ENCODE measurements around the gene TRAPPC6A. TPM values are rescaled to one million over a fixed set of nuclear protein-coding genes. Genes with fewer than 3 reads are reported as not detected.

Gene TRAPPC6A
- total and polyA plus RNA-seq, 2 of the 13 experiments (the other 11 are each of a cell fraction or from before 2014, with no cell fraction given), result 6.5 to 21.0 TPM

DNA sequence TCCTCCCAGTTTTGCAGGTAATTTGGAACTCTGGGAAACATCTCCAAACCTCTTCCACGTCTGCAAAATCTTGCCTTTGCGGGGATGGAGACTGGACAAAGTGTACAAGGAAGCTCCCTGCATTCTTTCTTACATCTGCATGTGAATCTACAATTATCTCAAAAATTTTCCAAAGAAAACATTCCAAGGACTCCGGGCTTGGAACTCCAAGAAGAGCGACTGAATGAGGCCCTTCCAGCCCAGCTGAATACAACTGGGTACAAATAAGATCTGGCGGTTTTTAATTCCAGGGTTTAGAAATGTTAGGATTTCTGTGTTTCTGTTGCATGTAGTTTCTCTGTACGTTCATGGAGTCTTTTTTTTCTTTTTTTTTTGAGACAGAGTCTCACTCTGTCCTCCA is 38.6 kb upstream of the TRAPPC6A start:
- intact Hi-C loops (cut with micrococcal nuclease; ENCODE audit: unreplicated experiment), result no loop called here
- in situ Hi-C loops (cut with HindIII; ENCODE audit: extremely low pct_ligation_motif_present, low pct_unique_long_range_greater_than_20kb), result no loop called here
- Histone ChIP-seq H3K79me2 (ENCODE audit: insufficient read depth, low read length) (no peaks in the 10 kb centered on the region), H3K4me3 (replicated peaks in 1 of 3; ENCODE audit: insufficient read depth in 1 of 3, low read depth in 2 of 3, low read length in 3 of 3) (no peak overlapping the region), H4K20me1 (ENCODE audit: insufficient read depth, low read length) (no peaks in the 10 kb centered on the region), H3K27me3 (ENCODE audit: control insufficient read depth in 1 of 2, insufficient read depth in 2 of 2, low read length in 2 of 2) (peaks cover 12 to 67% of the 10 kb centered on the region in 2 experiments), H3K27ac (ENCODE audit: extremely low read length, insufficient read depth, low read length) (no peak overlapping the region), H3K4me2 (ENCODE audit: low read depth, low read length) (no peak overlapping the region), H3K36me3 (replicated peaks in 1 of 2; ENCODE audit: control insufficient read depth in 1 of 2, insufficient read depth in 2 of 2, low read length in 2 of 2) (no peaks in the 10 kb centered on the region), H3K9me3 (ENCODE audit: low read length) (no peaks in the 10 kb centered on the region), H3K4me1 (ENCODE audit: insufficient read depth, low read length) (0 out of 2 replicates have a peak, but pooled peaks cover 8% of the 10 kb centered on the region), H3K9ac (ENCODE audit: insufficient read depth, low read depth, low read length) (no peak overlapping the region), H2AFZ (ENCODE audit: low read length) (no peak overlapping the region)
- ATAC-seq, result no peak
- no TSS peak for BruUV-seq (replicated peaks)
- no peak for DNase-seq (ENCODE audit: low spot score)
- FAIRE-seq, result no peak
- TF ChIP-seq ZSCAN31 (CRISPR knock-in tag; IDR thresholded peaks at IDR 0.05; ENCODE audit: low read depth) (no peak), ZNF207 (IDR thresholded peaks at IDR 0.05; ENCODE audit: borderline replicate concordance) (no peak), NFIB (CRISPR knock-in tag; IDR thresholded peaks at IDR 0.05; ENCODE audit: borderline replicate concordance) (no peak), KMT2A (CRISPR knock-in tag; IDR thresholded peaks at IDR 0.05) (no peak), ASH2L (IDR thresholded peaks at IDR 0.05; ENCODE audit: insufficient read length, low read depth, low read length) (no peak), ZMYM4 (CRISPR knock-in tag; IDR thresholded peaks at IDR 0.05) (no peak), SIN3B (IDR thresholded peaks at IDR 0.05; ENCODE audit: low read length) (no peak), HDAC6 (IDR thresholded peaks at IDR 0.05; ENCODE audit: low read depth, low read length) (no peak), ISL2 (CRISPR knock-in tag; IDR thresholded peaks at IDR 0.05) (no peak)
- TF ChIP-seq, protein P1, sequence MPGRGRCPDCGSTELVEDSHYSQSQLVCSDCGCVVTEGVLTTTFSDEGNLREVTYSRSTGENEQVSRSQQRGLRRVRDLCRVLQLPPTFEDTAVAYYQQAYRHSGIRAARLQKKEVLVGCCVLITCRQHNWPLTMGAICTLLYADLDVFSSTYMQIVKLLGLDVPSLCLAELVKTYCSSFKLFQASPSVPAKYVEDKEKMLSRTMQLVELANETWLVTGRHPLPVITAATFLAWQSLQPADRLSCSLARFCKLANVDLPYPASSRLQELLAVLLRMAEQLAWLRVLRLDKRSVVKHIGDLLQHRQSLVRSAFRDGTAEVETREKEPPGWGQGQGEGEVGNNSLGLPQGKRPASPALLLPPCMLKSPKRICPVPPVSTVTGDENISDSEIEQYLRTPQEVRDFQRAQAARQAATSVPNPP (CRISPR knock-in tag; IDR thresholded peaks at IDR 0.05), result no peak
- TF ChIP-seq, protein P2, sequence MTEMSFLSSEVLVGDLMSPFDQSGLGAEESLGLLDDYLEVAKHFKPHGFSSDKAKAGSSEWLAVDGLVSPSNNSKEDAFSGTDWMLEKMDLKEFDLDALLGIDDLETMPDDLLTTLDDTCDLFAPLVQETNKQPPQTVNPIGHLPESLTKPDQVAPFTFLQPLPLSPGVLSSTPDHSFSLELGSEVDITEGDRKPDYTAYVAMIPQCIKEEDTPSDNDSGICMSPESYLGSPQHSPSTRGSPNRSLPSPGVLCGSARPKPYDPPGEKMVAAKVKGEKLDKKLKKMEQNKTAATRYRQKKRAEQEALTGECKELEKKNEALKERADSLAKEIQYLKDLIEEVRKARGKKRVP (CRISPR knock-in tag; IDR thresholded peaks at IDR 0.05), result no peak
- TF ChIP-seq, protein P3, sequence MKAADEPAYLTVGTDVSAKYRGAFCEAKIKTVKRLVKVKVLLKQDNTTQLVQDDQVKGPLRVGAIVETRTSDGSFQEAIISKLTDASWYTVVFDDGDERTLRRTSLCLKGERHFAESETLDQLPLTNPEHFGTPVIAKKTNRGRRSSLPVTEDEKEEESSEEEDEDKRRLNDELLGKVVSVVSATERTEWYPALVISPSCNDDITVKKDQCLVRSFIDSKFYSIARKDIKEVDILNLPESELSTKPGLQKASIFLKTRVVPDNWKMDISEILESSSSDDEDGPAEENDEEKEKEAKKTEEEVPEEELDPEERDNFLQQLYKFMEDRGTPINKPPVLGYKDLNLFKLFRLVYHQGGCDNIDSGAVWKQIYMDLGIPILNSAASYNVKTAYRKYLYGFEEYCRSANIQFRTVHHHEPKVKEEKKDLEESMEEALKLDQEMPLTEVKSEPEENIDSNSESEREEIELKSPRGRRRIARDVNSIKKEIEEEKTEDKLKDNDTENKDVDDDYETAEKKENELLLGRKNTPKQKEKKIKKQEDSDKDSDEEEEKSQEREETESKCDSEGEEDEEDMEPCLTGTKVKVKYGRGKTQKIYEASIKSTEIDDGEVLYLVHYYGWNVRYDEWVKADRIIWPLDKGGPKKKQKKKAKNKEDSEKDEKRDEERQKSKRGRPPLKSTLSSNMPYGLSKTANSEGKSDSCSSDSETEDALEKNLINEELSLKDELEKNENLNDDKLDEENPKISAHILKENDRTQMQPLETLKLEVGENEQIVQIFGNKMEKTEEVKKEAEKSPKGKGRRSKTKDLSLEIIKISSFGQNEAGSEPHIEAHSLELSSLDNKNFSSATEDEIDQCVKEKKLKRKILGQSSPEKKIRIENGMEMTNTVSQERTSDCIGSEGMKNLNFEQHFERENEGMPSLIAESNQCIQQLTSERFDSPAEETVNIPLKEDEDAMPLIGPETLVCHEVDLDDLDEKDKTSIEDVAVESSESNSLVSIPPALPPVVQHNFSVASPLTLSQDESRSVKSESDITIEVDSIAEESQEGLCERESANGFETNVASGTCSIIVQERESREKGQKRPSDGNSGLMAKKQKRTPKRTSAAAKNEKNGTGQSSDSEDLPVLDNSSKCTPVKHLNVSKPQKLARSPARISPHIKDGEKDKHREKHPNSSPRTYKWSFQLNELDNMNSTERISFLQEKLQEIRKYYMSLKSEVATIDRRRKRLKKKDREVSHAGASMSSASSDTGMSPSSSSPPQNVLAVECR (CRISPR knock-in tag; IDR thresholded peaks at IDR 0.05; ENCODE audit: borderline replicate concordance), result no peak
- TF ChIP-seq, protein P4, sequence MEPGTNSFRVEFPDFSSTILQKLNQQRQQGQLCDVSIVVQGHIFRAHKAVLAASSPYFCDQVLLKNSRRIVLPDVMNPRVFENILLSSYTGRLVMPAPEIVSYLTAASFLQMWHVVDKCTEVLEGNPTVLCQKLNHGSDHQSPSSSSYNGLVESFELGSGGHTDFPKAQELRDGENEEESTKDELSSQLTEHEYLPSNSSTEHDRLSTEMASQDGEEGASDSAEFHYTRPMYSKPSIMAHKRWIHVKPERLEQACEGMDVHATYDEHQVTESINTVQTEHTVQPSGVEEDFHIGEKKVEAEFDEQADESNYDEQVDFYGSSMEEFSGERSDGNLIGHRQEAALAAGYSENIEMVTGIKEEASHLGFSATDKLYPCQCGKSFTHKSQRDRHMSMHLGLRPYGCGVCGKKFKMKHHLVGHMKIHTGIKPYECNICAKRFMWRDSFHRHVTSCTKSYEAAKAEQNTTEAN (CRISPR knock-in tag; conservative IDR thresholded peaks at IDR 0.05), result no peak
- ChIA-PET POLR2A (no interaction called here), CTCF (ENCODE audit: low intra/inter-chr PET ratio, low total read pairs) (no interaction called here)
- 38% methylated on average over 6 of the region's 6 CpGs for WGBS (ENCODE audit: low lambda C conversion rate)

Data from HepG2 (cell line).